CD4-positive, alpha-beta T cell (primary cell): Measurements from ENCODE around the gene BICDL1. TPM values are rescaled to one million over a fixed set of nuclear protein-coding genes. Genes with fewer than 3 reads are reported as not detected.
"Not testable (repeated sequence)": the region's sequence is repeated elsewhere in the genome, so short reads cannot be mapped to it uniquely, and the experiment has no call there.

ENCODE experiments used
- ATAC-seq: fragments of 200-7000 bp; cut with Tn5 transposase; one replicate; pipeline ENCODE4 v1.10.0; 2022; ENCODE audit warnings: mild to moderate bottlenecking; ENCODE audit not compliant: poor library complexity
- CTCF ChIA-PET: fragments of 350-600 bp; sonication (Branson Sonifier 250); formaldehyde crosslinking; loops from one replicate; lab custom pipeline; 2021; ENCODE audit warnings: antibody characterized with exemption, inconsistent platforms; lab: Charles Lee
- POLR2A ChIA-PET: fragments of 350-600 bp; sonication (Branson Sonifier 250); formaldehyde crosslinking; loops from one replicate; lab custom pipeline; 2021; ENCODE audit warnings: antibody characterized with exemption, inconsistent platforms; lab: Charles Lee
- DNase-seq, 14 experiments: peaks; one replicate each; pipeline ENCODE4 v3.0.0-alpha.2; 2013 to 2020; ENCODE audit warnings: mixed read lengths in 2 of 14
- H3K27ac ChIP-seq, 2 donors: one replicate each; pipeline versions ENCODE4 v1.5.1 to v1.7.0; 2013; ENCODE audit warnings: low read length in 2 of 2, low read depth in 1 of 2, mild to moderate bottlenecking in 1 of 2
- H3K27me3 ChIP-seq, 2 experiments: 1 replicate in 1 of 2; 2 replicates in 1 of 2; pipeline versions ENCODE4 v1.6.1 to v1.7.0; 2013; ENCODE audit warnings: low read length in 2 of 2, control low read depth in 1 of 2, mild to moderate bottlenecking in 1 of 2, moderate library complexity in 1 of 2; ENCODE audit not compliant: insufficient read depth in 2 of 2, control insufficient read depth in 1 of 2
- H3K36me3 ChIP-seq: one replicate; pipeline ENCODE4 v1.6.1; 2013; ENCODE audit warnings: low read length, control low read depth; ENCODE audit not compliant: insufficient read depth
- H3K4me1 ChIP-seq: one replicate; pipeline ENCODE4 v1.6.1; 2013; ENCODE audit warnings: low read length, control low read depth; ENCODE audit not compliant: insufficient read depth
- H3K4me3 ChIP-seq: one replicate; pipeline ENCODE4 v1.5.1; 2013; ENCODE audit warnings: mild to moderate bottlenecking, low read length, moderate library complexity
- H3K9me3 ChIP-seq, 2 experiments: 1 replicate in 1 of 2; 2 replicates in 1 of 2; pipeline versions ENCODE4 v1.6.1 to v1.7.0; 2013; ENCODE audit warnings: low read length in 2 of 2, mild to moderate bottlenecking in 2 of 2, control low read depth in 1 of 2, moderate library complexity in 1 of 2; ENCODE audit not compliant: control insufficient read depth in 1 of 2, insufficient read depth in 1 of 2
- H3K27ac Mint-ChIP-seq: one replicate; pipeline ENCODE4 v1.8.0; 2020; ENCODE audit warnings: mixed read lengths
- H3K27me3 Mint-ChIP-seq: one replicate; pipeline ENCODE4 v1.8.0; 2021; ENCODE audit warnings: mixed read lengths
- H3K36me3 Mint-ChIP-seq: one replicate; pipeline ENCODE4 v1.8.0; 2021; ENCODE audit warnings: low read depth, mixed read lengths
- H3K4me1 Mint-ChIP-seq: one replicate; pipeline ENCODE4 v1.8.0; 2021; ENCODE audit warnings: low read depth, mixed read lengths
- H3K4me3 Mint-ChIP-seq: one replicate; pipeline ENCODE4 v1.8.0; 2020; ENCODE audit warnings: mild to moderate bottlenecking, mixed read lengths
- H3K9me3 Mint-ChIP-seq: one replicate; pipeline ENCODE4 v1.8.0; 2020; ENCODE audit warnings: mixed read lengths
- intact Hi-C, 2 experiments: fragments of 100-400 bp; cut with DNase I in 1 of 2; cut with micrococcal nuclease in 1 of 2; formaldehyde crosslinking; loops; one replicate each; pipeline versions ENCODE4 v1.15.1 to v1.9.0; 2023 to 2025; cut with DNase I, micrococcal nuclease
- total RNA-seq, 174 experiments: library from RNA in 2 of 174; stranded (reverse) in 2 of 174; gene quantifications; one replicate each; pipeline ENCODE4 v1.2.3 and lab custom pipeline; 2021 to 2026
- TF ChIP-seq, protein P1 (sequence below): fragments of 200-600 bp; IDR thresholded peaks from one replicate; pipeline ENCODE4 v1.8.0; 2022; ENCODE audit warnings: antibody characterized with exemption, mild to moderate bottlenecking

BICDL1 gene
- total RNA-seq, 2 experiments from 2014 or later = 143 to 146 TPM

DNA sequence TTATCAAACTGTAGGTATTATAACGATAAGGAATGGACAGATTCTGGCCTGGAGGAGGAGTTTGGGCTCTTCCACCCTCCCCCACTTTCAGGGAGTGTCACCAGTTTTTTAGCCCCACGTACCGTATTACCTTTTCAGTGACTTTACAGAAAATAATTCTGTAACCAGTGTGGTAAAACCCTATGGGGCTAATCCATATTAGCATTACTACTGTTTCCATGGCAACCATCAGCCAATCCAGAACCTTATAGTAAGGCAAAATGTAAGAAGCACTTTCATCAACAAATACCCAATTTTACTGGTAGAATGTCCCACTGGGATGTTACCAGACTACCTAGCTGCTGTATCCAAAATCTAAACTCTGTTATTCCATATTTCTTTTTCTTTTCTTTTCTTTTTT, 50.7 kb downstream of the BICDL1 start:
- Mint-ChIP-seq H3K4me3 (no peak overlapping the region), H3K4me1 (peaks cover 26% of the 10 kb centered on the region), H3K27ac (no peak overlapping the region), H3K9me3 (no peaks in the 10 kb centered on the region), H3K36me3 (peaks cover 20% of the 10 kb centered on the region), H3K27me3 (no peaks in the 10 kb centered on the region)
- Histone ChIP-seq H3K9me3 (no peaks in the 10 kb centered on the region), H3K4me3 (no peak overlapping the region), H3K27me3 (no peaks in the 10 kb centered on the region), H3K27ac (no peak overlapping the region), H3K36me3 (no peaks in the 10 kb centered on the region), H3K4me1 (peaks cover 13% of the 10 kb centered on the region)
- TF ChIP-seq, protein P1, sequence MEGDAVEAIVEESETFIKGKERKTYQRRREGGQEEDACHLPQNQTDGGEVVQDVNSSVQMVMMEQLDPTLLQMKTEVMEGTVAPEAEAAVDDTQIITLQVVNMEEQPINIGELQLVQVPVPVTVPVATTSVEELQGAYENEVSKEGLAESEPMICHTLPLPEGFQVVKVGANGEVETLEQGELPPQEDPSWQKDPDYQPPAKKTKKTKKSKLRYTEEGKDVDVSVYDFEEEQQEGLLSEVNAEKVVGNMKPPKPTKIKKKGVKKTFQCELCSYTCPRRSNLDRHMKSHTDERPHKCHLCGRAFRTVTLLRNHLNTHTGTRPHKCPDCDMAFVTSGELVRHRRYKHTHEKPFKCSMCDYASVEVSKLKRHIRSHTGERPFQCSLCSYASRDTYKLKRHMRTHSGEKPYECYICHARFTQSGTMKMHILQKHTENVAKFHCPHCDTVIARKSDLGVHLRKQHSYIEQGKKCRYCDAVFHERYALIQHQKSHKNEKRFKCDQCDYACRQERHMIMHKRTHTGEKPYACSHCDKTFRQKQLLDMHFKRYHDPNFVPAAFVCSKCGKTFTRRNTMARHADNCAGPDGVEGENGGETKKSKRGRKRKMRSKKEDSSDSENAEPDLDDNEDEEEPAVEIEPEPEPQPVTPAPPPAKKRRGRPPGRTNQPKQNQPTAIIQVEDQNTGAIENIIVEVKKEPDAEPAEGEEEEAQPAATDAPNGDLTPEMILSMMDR = no peak
- DNase-seq (peak in 2 of 14 experiments; percentile 20 to 36), ATAC-seq (no peak)
- ChIA-PET POLR2A (no interaction called here), CTCF (no interaction called here)
- intact Hi-C loops = loop anchor here (2.0 to 10.0 kb wide), 3 partner anchors 25 to 45 kb away; no protein-coding TSS in a partner anchor

DNA sequence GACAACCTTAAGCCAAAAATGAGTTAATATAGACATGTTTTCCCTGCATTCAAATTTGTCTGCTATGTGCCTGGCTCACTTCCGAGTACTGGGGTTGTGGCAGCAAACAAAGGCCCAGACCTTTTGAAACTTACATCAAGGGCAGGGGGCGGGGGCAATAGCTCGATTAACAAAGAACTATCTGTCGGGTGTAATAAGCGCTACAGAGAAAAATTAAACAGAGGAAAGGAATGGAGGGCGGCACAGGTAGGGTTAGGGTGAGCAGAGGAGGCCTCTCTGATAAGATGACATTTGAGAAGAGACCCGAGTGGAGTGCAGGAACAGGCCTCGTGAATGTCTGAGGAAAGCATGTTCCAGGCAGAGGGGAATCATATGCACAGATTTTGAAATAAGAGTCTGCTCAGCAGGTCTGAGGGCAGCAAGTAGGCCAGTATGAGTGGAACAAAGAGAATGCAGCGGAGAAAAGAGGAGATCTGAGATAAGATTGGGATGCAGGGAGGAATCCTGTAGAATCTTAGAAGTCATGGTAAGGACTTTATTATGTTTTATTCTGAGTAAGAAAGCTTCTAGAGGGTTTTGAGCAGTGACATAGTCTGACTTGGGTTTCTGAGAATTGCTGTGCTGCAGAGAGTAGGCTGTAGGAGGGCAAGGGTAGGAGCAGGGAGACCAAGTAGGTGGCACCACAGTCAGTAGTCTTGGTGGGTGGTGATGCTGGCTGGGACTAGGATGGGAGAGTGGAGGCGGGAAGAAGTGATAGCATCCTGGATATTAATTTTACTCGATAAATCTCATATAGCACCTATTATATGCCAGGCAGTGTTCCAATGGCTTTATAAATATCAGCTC, 52.6 kb downstream of the BICDL1 start:
- H3K27me3 ChIP-seq = no peaks in the 10 kb centered on the region
- no peak overlapping the region for H3K27ac ChIP-seq
- no peaks in the 10 kb centered on the region for H3K9me3 ChIP-seq
- Mint-ChIP-seq H3K36me3 (peaks cover 20% of the 10 kb centered on the region), H3K4me3 (peak overlapping the region; percentile 6), H3K4me1 (peaks cover 31% of the 10 kb centered on the region), H3K27me3 (no peaks in the 10 kb centered on the region), H3K27ac (peak overlapping the region; percentile 87), H3K9me3 (no peaks in the 10 kb centered on the region)
- DNase-seq (peak; percentile 23 to 79 (median 56)), ATAC-seq (peak; percentile 92)
- CTCF ChIA-PET = interaction anchor here (0.6 to 1.5 kb wide), 2 partner anchors 44 to 46 kb away, joined by 5 to 6 read pairs; no protein-coding TSS in a partner anchor
- intact Hi-C loops = loop anchor here (1.0 to 10.0 kb wide), 4 partner anchors 27 to 53 kb away; no protein-coding TSS in a partner anchor
- peaks cover 13% of the 10 kb centered on the region for H3K4me1 ChIP-seq
- TF ChIP-seq, protein P1 = no peak
- H3K4me3 ChIP-seq = no peak overlapping the region
- H3K36me3 ChIP-seq = no peaks in the 10 kb centered on the region
- POLR2A ChIA-PET = interaction anchor here (1.3 to 1.9 kb wide), 2 partner anchors 46 to 53 kb away, joined by 3 to 6 read pairs; partner anchors contain the start of gene BICDL1

DNA sequence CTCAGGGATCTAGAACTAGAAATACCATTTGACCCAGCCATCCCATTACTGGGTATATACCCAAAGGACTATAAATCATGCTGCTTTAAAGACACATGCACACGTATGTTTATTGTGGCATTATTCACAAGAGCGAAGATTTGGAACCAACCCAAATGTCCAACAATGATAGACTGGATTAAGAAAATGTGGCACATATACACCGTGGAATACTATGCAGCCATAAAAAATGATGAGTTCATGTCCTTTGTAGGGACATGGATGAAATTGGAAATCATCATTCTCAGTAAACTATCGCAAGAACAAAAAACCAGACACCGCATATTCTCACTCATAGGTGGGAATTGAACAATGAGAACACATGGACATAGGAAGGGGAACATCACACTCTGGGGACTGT, 56.3 kb downstream of the BICDL1 start:
- H3K36me3 ChIP-seq, H3K4me3 Mint-ChIP-seq, ATAC-seq, H3K4me3 ChIP-seq, H3K27me3 ChIP-seq, H3K9me3 Mint-ChIP-seq, H3K27ac ChIP-seq, H3K9me3 ChIP-seq, H3K27me3 Mint-ChIP-seq, DNase-seq, POLR2A ChIA-PET, H3K27ac Mint-ChIP-seq: not testable (repeated sequence)
- intact Hi-C loops = loop anchor here (5.0 to 10.0 kb wide), 2 partner anchors 42 to 51 kb away; no protein-coding TSS in a partner anchor
- peaks cover 18% of the 10 kb centered on the region for H3K4me1 ChIP-seq
- peaks cover 45% of the 10 kb centered on the region for H3K4me1 Mint-ChIP-seq
- H3K36me3 Mint-ChIP-seq = peaks cover 24% of the 10 kb centered on the region
- CTCF ChIA-PET = interaction anchor here (0.9 kb wide), 1 partner anchor 38 kb away, joined by 3 read pairs; no protein-coding TSS in a partner anchor
